Measurements from ENCODE around the gene TAF11L3.
A peak's percentile ranks its signal among the peaks of the same experiment; 100 is the strongest.
"Not testable (repeated sequence)": the region's sequence is repeated elsewhere in the genome, so short reads cannot be mapped to it uniquely, and the experiment has no call there.

TAF11L3 gene

DNA sequence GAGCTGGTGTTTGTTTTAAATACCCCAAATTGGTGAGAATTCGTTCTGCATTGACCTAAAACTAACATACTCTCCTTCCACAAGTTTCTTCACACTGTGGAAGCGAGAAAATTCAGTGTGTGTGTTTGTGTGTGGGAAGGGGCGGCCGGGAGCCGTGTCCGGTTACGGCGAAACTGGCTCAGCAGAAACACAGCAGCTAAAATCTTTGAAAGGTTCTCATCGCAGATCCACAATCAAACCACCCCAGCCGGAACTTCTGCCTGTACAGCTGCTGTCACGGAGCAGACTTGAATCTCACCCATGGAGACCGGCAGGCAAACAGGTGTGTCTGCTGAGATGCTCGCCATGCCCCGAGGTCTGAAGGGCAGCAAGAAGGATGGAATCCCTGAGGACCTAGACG is at the start of gene TAF11L3:
TSS of gene TAF11L3 (plus strand) at position 301 of the 400 bp plus-strand sequence.
- not testable (repeated sequence) for DNase-seq (ENCODE audit: low spot score)

DNA sequence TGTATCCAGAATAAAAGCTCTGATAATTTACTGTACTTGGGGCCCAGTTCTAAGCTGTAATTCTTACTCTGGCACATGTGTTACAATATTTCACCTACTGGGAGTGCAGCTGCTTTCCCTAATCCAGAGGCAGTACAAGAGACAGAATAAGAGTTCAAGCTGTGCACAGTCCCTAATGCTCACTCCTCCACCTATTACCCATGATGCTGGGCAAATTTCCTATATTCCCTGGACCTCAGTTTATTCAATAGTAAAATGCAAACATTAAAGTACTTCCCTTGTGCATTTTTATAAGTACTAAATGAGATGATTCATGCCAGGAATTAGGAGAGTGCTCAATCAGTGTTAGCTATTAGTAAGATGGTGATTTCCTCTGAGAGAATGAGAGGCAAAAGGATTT is 48.1 kb upstream of the TAF11L3 start:
- no peak for DNase-seq (ENCODE audit: low spot score)

DNA sequence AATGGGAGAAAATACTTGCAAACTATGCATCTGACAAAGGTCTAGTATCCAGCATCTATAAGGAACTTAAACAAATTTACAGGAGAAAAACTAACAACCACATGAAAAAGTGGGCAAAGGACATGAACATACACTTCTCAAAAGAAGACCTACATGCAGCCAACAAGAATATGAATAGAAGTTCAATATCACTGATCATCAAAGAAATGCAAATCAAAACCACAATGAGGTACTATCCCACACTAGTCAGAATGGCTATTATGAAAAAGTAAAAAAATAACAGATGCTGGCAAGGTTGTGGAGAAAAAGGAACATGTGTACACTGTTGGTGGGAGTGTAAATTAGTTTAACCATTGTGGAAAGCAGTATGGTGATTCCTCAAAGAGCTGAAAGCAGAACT is 43.1 kb upstream of the TAF11L3 start:
- DNase-seq (ENCODE audit: low spot score) = not testable (repeated sequence)

DNA sequence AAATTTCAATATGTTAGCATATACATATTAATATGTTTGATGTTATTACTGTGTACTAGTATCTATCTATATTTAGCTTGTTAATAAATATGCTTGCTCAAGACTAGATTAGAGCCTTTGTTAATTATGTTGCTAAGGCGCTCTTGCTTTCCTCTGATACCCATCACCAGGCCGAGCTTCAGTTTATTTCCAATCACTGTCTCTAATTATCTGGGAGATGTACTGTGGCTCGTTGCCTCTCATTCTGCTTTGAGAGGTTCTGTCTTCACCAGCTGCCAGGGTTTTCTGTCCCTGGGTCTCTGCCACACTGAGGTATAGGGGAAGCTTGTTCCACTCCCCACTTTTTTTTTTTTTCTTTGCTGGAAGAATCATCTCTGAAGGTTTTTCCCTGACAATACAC is 41.1 kb upstream of the TAF11L3 start:
- DNase-seq (ENCODE audit: low spot score) = no peak

GRCh38 chr5:17477573-17478265 is 40.4 kb upstream of the TAF11L3 start:
- no peak for DNase-seq (ENCODE audit: low spot score)

- no peak for DNase-seq (ENCODE audit: low spot score)
Observed at GRCh38 chr5:17481378-17481777, 36.8 kb upstream of the TAF11L3 start.

GRCh38 chr5:17482790-17483189 is 35.4 kb upstream of the TAF11L3 start:
- no peak for DNase-seq (ENCODE audit: low spot score)

- not testable (repeated sequence) for DNase-seq (ENCODE audit: low spot score)
Observed at GRCh38 chr5:17486464-17487173, 31.5 kb upstream of the TAF11L3 start.

- no peak for DNase-seq (ENCODE audit: low spot score)
Observed at GRCh38 chr5:17487174-17487512, 31.0 kb upstream of the TAF11L3 start.

DNA sequence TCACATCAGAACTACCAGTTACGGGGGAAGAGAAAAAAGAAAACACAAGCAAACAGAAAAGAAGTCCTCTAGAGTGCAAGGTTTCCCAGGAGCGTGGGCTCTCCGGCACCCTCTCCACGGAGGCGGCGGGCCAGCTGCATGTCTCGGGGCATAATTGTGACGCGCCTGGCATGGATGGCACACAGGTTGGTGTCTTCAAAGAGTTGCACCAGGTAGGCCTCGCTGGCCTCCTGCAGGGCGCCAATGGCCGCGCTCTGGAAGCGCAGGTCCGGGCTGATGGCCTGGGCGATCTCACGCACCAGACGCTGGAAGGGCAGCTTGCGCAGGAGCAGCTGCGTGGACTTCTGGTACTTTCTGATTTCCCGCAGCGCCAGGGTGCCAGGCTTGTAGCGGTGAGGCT is 26.9 kb upstream of the TAF11L3 start:
- DNase-seq (ENCODE audit: low spot score) = not testable (repeated sequence)

DNA sequence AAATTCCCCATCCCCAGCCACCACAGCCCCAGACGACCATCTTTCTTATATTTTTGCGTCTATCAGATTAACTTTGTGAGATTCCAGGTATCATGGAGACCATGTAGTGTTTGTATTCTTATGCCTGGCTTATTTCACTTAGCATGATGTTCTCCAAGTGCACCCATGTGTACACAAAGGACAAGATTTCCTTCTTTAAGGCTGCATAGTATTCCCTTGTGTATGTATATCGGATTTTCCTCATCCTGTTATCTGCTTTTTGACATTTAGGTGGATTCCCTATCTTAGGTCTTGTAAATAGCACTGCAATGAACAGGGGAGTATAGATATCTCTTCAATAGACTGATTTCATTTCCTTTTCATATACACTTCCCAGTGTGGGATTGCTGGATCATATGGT is 25.4 kb upstream of the TAF11L3 start:
- no peak for DNase-seq (ENCODE audit: low spot score)

- no peak for DNase-seq (ENCODE audit: low spot score)
Observed at GRCh38 chr5:17497446-17497845, 20.7 kb upstream of the TAF11L3 start.

GRCh38 chr5:17497931-17498330 is 20.2 kb upstream of the TAF11L3 start, which contains the start of gene TAF11L2:
TSS of gene TAF11L2 (plus strand) at chr5:17498231.
- DNase-seq (ENCODE audit: low spot score) = not testable (repeated sequence)

GRCh38 chr5:17511775-17512325 is 6.3 kb upstream of the TAF11L3 start:
- DNase-seq (ENCODE audit: low spot score) = no peak

- DNase-seq (ENCODE audit: low spot score) = not testable (repeated sequence)
Observed at GRCh38 chr5:17517526-17517925, 641 bp upstream of the TAF11L3 start.

GRCh38 chr5:17519508-17519907 is 1.3 kb downstream of the TAF11L3 start:
- not testable (repeated sequence) for DNase-seq (ENCODE audit: low spot score)

DNA sequence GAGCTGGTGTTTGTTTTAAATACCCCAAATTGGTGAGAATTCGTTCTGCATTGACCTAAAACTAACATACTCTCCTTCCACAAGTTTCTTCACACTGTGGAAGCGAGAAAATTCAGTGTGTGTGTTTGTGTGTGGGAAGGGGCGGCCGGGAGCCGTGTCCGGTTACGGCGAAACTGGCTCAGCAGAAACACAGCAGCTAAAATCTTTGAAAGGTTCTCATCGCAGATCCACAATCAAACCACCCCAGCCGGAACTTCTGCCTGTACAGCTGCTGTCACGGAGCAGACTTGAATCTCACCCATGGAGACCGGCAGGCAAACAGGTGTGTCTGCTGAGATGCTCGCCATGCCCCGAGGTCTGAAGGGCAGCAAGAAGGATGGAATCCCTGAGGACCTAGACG is 3.3 kb downstream of the TAF11L3 start, which contains the start of gene TAF11L4:
TSS of gene TAF11L4 (plus strand) at position 301 of the 400 bp plus-strand sequence.
- not testable (repeated sequence) for DNase-seq (ENCODE audit: low spot score)

- DNase-seq (ENCODE audit: low spot score) = not testable (repeated sequence)
Observed at GRCh38 chr5:17524935-17525334, 6.8 kb downstream of the TAF11L3 start, which contains the start of gene TAF11L5. TSS of gene TAF11L5 (plus strand) at chr5:17525235.

DNA sequence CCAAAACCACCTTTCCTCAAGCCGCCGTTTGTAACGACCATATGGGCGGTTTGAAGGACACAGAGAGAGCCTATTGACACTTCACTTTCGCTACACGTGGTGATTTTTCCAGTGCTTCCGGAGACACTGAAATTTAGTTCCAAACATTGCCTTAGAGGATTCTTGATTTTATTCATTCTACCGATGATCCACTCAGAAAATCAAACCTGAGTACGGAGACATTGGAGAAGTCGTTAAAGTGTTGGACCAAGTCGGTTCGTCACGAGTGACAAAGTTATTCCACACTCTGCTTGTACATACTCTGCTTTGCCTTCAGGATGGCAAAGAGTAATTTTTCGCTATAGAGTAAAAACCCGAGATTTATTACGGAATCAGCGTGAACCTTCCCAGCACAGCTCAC is 8.3 kb downstream of the TAF11L3 start:
- DNase-seq (ENCODE audit: low spot score) = peak; percentile 32

GRCh38 chr5:17528369-17528768 is 10.2 kb downstream of the TAF11L3 start, which contains the start of gene TAF11L6:
TSS of gene TAF11L6 (plus strand) at chr5:17528669.
- not testable (repeated sequence) for DNase-seq (ENCODE audit: low spot score)
